ENCODE data around the gene SERPINB4.

DNA sequence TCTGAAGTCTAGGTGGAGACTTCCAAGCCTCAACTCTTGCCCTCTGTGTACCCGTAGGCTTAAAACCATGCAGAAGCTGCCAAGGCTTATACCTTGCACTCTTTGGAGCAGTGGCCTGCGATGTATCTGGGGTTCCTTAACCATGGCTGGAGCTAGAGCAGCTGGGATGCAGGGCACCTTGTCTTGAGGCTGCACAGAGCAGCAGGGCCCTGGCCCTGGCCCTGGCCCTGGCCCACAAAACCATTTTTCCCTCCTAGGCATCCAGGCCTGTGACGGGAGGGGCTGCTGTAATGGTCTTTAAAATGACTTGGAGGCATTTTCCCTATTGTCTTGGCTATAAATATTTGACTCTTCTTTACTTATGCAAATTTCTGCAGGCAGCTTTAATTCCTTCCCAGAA lies 19.2 kb downstream of the SERPINB4 start:
- TF ChIP-seq CTCF (IDR thresholded peaks at IDR 0.05) (no peak), POLR2A (IDR thresholded peaks at IDR 0.05) (no peak), EP300 (IDR thresholded peaks at IDR 0.05) (no peak), POLR2AphosphoS5 (IDR thresholded peaks at IDR 0.05) (no peak)

All from suprapubic skin (tissue), 4 donors.